HepG2 (cell line): ENCODE data around the gene S1PR2. TPM values are rescaled to one million over a fixed set of nuclear protein-coding genes. Genes with fewer than 3 reads are reported as not detected.

Source experiments
- EHMT2 ChIP-seq: fragments of 200-600 bp; sonication (generic); IDR thresholded peaks from 2 replicates; pipeline ENCODE4 v1.7.0; 2017; ENCODE audit warnings: antibody characterized with exemption, low read depth, low read length, borderline replicate concordance
- FOXK1 ChIP-seq: sonication (generic); formaldehyde crosslinking; IDR thresholded peaks from 2 replicates; pipeline ENCODE4 v1.4.0; 2020; ENCODE audit warnings: low read depth, missing genetic modification reagents, borderline replicate concordance
- HNF4A ChIP-seq: sonication (generic); formaldehyde crosslinking; IDR thresholded peaks from 2 replicates; pipeline ENCODE4 v1.4.0; 2020; ENCODE audit warnings: missing genetic modification reagents
- RAD21 ChIP-seq: fragments of 450-650 bp; formaldehyde crosslinking; IDR thresholded peaks from 2 replicates; pipeline ENCODE4 v1.5.0; 2020; ENCODE audit warnings: mild to moderate bottlenecking
- RBM39 ChIP-seq: fragments of 200-400 bp; formaldehyde crosslinking; IDR thresholded peaks from one replicate; pipeline ENCODE4 v1.6.1; 2018; ENCODE audit warnings: antibody characterized with exemption, mild to moderate bottlenecking, low read depth, low read length; ENCODE audit not compliant: poor library complexity, severe bottlenecking
- RNF2 ChIP-seq: fragments of 450-650 bp; conservative IDR thresholded peaks from 2 replicates; pipeline ENCODE4 v1.6.1; 2016; ENCODE audit warnings: low read depth
- SIN3A ChIP-seq: IDR thresholded peaks from 2 replicates; pipeline ENCODE4 v1.6.1; 2011; ENCODE audit warnings: low read depth, mild to moderate bottlenecking, control low read depth, low read length, borderline replicate concordance
- TEAD2 ChIP-seq: sonication (generic); formaldehyde crosslinking; IDR thresholded peaks from 2 replicates; pipeline ENCODE4 v1.9.0; 2021; ENCODE audit warnings: missing genetic modification reagents
- TMF1 ChIP-seq: sonication (generic); formaldehyde crosslinking; IDR thresholded peaks from 2 replicates; pipeline ENCODE4 v1.8.1; 2022; ENCODE audit warnings: low read depth, missing genetic modification reagents
- ZBTB20 ChIP-seq: sonication (generic); formaldehyde crosslinking; IDR thresholded peaks from 2 replicates; pipeline ENCODE4 v1.8.1; 2023; ENCODE audit warnings: missing genetic modification reagents, low read depth, mild to moderate bottlenecking, borderline replicate concordance
- ZBTB40 ChIP-seq, 2 experiments: fragments of 450-650 bp in 1 of 2; sonication (generic) in 1 of 2; formaldehyde crosslinking in 1 of 2; IDR thresholded peaks; 2 replicates each; pipeline versions ENCODE4 v1.6.1 to v1.8.0; 2016 to 2022; ENCODE audit warnings: antibody characterized with exemption in 1 of 2, mild to moderate bottlenecking in 1 of 2, missing genetic modification reagents in 1 of 2
- ZNF33A ChIP-seq: sonication (generic); formaldehyde crosslinking; IDR thresholded peaks from 2 replicates; pipeline ENCODE4 v1.5.1; 2020; ENCODE audit warnings: missing genetic modification reagents, mild to moderate bottlenecking, moderate library complexity, borderline replicate concordance
- ZNF33B ChIP-seq: sonication (generic); formaldehyde crosslinking; IDR thresholded peaks from 2 replicates; pipeline ENCODE4 v1.5.1; 2020; ENCODE audit warnings: mild to moderate bottlenecking, missing genetic modification reagents
- ZNF513 ChIP-seq: sonication (generic); formaldehyde crosslinking; conservative IDR thresholded peaks from 2 replicates; pipeline ENCODE4 v1.5.0; 2020; ENCODE audit warnings: missing genetic modification reagents
- polyA plus RNA-seq, 8 experiments: library from polyadenylated mRNA; depleted of rRNA in 3 of 8; stranded (reverse) in 7 of 8; unstranded in 1 of 8; fragments of >200 nt; fragmentation: Illumina TruSeq in 4 of 8; extraction: Trizol in 4 of 8; gene quantifications; 2 replicates each; pipeline versions ENCODE4 v1.2.1 to v1.2.3, GENCODE V29; 2011 to 2016; ENCODE audit warnings: low read depth in 4 of 8, missing spikeins in 1 of 8, mixed read lengths in 1 of 8; ENCODE audit not compliant: insufficient read depth in 1 of 8
- total RNA-seq, 5 experiments: library from RNA; depleted of rRNA; stranded (reverse); fragments of >200 nt; fragmentation: Illumina TruSeq; extraction: Trizol; gene quantifications; 2 replicates each; pipeline ENCODE4 v1.2.3, GENCODE V29; 2016; ENCODE audit warnings: low read depth in 1 of 5
- TF ChIP-seq, protein P1 (sequence below): IDR thresholded peaks from 2 replicates; pipeline ENCODE4 v1.6.1; 2018; ENCODE audit warnings: missing genetic modification reagents, mild to moderate bottlenecking, missing compliant biosample characterization
- TF ChIP-seq, protein P2 (sequence below): sonication (generic); formaldehyde crosslinking; IDR thresholded peaks from 2 replicates; pipeline ENCODE4 v1.4.0; 2020; ENCODE audit warnings: missing genetic modification reagents

The S1PR2 gene
- total and polyA plus RNA-seq, 2 of the 13 experiments (the other 11 are each of a cell fraction or from before 2014, with no cell fraction given): 0.91 to 1.3 TPM

GRCh38 chr19:10193790-10194499 is 37.2 kb downstream of the S1PR2 start (continued):
- TF ChIP-seq ZBTB40 (IDR thresholded peaks at IDR 0.05) (peak; percentile 36; the same call in 1 of the 2 replicates), ZBTB40 (CRISPR knock-in tag; IDR thresholded peaks at IDR 0.05) (peak; percentile 51; the same call in 1 of the 2 replicates), SIN3A (0 out of 2 replicates have a peak, but pooled peaks have one; percentile 25), ZNF33B (0 out of 2 replicates have a peak, but pooled peaks have one; percentile 7), TMF1 (CRISPR knock-in tag) (no peak), ZNF33A (no peak), RAD21 (CRISPR knock-in tag) (no peak), TEAD2 (CRISPR knock-in tag) (no peak), RNF2 (no peak), RBM39 (peak; percentile 9), ZBTB20 (CRISPR knock-in tag) (no peak), ZNF513 (CRISPR knock-in tag) (no peak), HNF4A (CRISPR knock-in tag) (peak; percentile 28; the same call in 1 of the 2 replicates), EHMT2 (no peak), FOXK1 (no peak)
- TF ChIP-seq, protein P1, sequence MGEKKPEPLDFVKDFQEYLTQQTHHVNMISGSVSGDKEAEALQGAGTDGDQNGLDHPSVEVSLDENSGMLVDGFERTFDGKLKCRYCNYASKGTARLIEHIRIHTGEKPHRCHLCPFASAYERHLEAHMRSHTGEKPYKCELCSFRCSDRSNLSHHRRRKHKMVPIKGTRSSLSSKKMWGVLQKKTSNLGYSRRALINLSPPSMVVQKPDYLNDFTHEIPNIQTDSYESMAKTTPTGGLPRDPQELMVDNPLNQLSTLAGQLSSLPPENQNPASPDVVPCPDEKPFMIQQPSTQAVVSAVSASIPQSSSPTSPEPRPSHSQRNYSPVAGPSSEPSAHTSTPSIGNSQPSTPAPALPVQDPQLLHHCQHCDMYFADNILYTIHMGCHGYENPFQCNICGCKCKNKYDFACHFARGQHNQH (CRISPR knock-in tag): peak; percentile 6; the same call in 1 of the 2 replicates
- TF ChIP-seq, protein P2, sequence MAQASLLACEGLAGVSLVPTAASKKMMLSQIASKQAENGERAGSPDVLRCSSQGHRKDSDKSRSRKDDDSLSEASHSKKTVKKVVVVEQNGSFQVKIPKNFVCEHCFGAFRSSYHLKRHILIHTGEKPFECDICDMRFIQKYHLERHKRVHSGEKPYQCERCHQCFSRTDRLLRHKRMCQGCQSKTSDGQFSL (CRISPR knock-in tag): no peak; the same call in 1 of the 2 replicates
